ENCODE results near the gene OR1F1.

DNA sequence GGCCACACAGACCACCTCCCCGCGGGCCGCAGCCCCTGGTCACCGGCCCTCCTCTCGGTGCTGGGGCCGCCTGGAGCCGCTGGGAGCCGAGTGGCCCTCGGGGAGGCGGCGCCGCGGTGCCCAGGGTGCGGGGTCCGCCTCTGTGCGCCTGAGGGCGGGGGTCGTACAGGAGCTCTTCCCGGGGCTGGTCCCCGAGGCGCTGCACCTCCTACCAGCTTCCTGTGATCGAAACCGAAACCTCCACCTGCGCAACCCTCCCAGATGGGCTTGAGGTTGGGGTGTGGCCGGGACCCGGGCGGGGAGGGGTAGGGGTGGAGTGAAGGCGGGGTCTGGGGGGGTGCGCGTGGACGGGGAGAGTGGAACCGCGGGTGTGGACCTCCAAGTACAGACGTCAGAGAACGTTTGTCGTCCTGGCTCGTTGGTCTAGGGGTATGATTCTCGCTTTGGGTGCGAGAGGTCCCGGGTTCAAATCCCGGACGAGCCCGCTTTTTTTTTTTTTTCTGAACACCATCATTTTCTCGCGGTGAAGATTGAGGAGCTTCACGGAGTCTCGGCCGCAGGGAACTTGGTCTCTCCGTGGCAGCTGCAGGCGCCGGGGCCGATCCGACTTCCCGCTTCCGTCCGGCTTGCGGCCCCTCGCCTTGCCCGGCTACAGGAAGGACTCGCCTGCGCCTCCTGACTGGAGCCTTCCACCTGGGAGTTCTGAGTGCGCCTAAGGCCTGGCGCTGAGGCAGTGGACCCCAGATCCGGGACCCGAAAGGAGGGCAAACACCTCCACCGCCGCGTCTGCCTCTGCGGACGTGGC is 29.3 kb upstream of the OR1F1 start:
- TF ChIP-seq, protein P1, sequence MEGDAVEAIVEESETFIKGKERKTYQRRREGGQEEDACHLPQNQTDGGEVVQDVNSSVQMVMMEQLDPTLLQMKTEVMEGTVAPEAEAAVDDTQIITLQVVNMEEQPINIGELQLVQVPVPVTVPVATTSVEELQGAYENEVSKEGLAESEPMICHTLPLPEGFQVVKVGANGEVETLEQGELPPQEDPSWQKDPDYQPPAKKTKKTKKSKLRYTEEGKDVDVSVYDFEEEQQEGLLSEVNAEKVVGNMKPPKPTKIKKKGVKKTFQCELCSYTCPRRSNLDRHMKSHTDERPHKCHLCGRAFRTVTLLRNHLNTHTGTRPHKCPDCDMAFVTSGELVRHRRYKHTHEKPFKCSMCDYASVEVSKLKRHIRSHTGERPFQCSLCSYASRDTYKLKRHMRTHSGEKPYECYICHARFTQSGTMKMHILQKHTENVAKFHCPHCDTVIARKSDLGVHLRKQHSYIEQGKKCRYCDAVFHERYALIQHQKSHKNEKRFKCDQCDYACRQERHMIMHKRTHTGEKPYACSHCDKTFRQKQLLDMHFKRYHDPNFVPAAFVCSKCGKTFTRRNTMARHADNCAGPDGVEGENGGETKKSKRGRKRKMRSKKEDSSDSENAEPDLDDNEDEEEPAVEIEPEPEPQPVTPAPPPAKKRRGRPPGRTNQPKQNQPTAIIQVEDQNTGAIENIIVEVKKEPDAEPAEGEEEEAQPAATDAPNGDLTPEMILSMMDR (IDR thresholded peaks at IDR 0.05; ENCODE audit: insufficient read depth, low read length, poor library complexity, severe bottlenecking): no peak
- TF ChIP-seq EZH2phosphoT487 (conservative IDR thresholded peaks at IDR 0.05; ENCODE audit: low read length): no peak

Measured in SU-DHL-6 (cell line).